Measurements from ENCODE around the gene ATP10B.

DNA sequence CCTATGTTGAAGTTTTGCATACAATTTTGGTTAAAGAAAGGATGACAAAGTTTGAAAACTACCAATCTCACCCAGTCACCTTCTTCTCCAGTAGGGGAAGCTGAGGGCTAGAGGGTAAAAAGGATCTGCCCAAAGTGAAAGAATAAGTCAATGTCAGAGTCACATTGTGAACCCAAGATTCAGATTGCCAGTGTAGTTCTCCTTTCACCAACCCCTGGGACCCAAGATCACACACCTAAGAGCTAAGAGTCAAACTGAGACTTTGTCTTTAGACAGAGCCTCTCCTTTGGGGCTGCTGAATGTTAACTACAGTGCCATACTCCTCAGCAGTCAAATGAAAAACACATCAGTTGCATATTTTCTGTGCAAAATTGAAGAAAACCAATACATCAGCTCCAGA, 210.6 kb downstream of the ATP10B start:
- TF ChIP-seq, protein P1, sequence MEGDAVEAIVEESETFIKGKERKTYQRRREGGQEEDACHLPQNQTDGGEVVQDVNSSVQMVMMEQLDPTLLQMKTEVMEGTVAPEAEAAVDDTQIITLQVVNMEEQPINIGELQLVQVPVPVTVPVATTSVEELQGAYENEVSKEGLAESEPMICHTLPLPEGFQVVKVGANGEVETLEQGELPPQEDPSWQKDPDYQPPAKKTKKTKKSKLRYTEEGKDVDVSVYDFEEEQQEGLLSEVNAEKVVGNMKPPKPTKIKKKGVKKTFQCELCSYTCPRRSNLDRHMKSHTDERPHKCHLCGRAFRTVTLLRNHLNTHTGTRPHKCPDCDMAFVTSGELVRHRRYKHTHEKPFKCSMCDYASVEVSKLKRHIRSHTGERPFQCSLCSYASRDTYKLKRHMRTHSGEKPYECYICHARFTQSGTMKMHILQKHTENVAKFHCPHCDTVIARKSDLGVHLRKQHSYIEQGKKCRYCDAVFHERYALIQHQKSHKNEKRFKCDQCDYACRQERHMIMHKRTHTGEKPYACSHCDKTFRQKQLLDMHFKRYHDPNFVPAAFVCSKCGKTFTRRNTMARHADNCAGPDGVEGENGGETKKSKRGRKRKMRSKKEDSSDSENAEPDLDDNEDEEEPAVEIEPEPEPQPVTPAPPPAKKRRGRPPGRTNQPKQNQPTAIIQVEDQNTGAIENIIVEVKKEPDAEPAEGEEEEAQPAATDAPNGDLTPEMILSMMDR (IDR thresholded peaks at IDR 0.05): no peak
- no peak for TF ChIP-seq POLR2A (IDR thresholded peaks at IDR 0.05)
